DND-41 (cell line): Measurements from ENCODE around the gene ANKRD28.

ENCODE experiments used
- EZH2 ChIP-seq: IDR thresholded peaks from 3 replicates; pipeline ENCODE4 v1.6.1; 2012; ENCODE audit warnings: borderline replicate concordance, low read depth, mild to moderate bottlenecking, moderate library complexity, low read length, inconsistent platforms; ENCODE audit not compliant: severe bottlenecking
- TF ChIP-seq, protein P1 (sequence below): IDR thresholded peaks from 2 replicates; pipeline ENCODE4 v1.5.1; 2012; ENCODE audit warnings: borderline replicate concordance, low read length, moderate library complexity, mild to moderate bottlenecking; ENCODE audit not compliant: poor library complexity, severe bottlenecking; ENCODE audit errors: extremely low read depth

DNA sequence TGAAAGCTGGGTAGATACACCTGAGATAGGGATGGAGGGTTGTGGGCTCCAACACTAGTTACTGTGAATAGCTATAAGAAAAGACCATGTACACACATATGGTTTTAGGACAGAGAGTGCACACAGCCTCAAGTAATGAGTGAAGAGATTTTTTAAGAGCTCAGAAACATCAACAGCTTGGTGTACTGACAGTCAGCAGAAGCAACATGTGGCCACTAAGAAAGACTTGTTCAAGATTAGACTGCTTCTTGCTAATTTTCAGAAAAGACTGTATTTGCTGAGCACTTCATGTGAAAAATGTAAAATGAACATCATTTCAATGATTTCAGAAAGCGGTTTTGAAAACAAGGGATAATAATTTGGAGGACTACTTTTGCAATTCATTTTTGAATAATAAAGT lies 10.3 kb downstream of the ANKRD28 start:
- TF ChIP-seq EZH2: no peak
- TF ChIP-seq, protein P1, sequence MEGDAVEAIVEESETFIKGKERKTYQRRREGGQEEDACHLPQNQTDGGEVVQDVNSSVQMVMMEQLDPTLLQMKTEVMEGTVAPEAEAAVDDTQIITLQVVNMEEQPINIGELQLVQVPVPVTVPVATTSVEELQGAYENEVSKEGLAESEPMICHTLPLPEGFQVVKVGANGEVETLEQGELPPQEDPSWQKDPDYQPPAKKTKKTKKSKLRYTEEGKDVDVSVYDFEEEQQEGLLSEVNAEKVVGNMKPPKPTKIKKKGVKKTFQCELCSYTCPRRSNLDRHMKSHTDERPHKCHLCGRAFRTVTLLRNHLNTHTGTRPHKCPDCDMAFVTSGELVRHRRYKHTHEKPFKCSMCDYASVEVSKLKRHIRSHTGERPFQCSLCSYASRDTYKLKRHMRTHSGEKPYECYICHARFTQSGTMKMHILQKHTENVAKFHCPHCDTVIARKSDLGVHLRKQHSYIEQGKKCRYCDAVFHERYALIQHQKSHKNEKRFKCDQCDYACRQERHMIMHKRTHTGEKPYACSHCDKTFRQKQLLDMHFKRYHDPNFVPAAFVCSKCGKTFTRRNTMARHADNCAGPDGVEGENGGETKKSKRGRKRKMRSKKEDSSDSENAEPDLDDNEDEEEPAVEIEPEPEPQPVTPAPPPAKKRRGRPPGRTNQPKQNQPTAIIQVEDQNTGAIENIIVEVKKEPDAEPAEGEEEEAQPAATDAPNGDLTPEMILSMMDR: no peak
